ENCODE measurements around the gene KRT16.
A peak's percentile ranks its signal among the peaks of the same experiment; 100 is the strongest.

KRT16 gene

DNA sequence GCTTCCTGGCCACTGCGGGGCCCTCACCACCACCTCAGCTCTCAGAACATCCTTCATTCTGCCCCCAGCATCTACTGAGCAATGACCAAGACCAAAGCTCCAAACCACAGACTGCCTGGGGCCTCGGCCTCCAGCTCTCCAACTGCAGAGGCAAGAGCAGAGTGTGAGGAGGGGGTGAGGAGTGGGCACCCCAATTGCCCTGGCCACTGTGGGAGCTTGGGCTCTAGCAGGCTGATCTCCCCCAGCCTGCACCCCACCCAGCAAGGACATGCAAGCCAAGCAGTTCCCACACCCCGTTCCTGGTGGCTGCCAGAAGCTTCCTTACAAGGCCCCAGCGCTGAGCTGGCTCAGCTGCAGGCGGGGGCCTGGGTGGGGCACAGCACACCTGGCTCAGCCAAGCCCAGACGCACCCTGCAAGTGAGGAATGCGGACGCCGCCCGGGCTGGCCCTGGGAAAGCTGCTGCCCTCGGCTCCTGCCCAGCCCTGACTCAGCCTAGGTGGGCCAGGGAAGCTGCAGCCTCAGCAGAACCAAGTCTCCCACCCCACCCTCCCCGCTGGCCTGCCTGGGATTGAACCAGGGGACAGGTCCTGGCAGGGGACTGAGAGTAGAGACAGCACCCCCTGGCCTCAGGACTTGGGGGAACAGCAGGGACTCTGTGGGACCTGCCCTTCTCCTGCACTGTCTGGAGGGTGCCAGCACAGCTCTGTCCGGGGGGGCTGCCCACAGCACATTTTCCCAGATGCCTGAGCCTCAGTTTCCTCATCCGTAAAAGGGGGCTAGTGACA, 41.5 kb upstream of the KRT16 start:
- Histone ChIP-seq H3K9me3 (ENCODE audit: control insufficient read depth, insufficient read depth, low read length) (no peaks in the 10 kb centered on the region), H3K36me3 (ENCODE audit: control insufficient read depth, insufficient read depth, low read length) (no peaks in the 10 kb centered on the region), H3K4me3 (ENCODE audit: low read length) (no peak overlapping the region), H3K27me3 (ENCODE audit: control insufficient read depth, insufficient read depth, low read length) (no peaks in the 10 kb centered on the region), H3K27ac (ENCODE audit: low read length) (no peak overlapping the region), H3K4me1 (ENCODE audit: control insufficient read depth, insufficient read depth, low read length) (peaks cover 5% of the 10 kb centered on the region)
- WGBS (ENCODE audit: insufficient coverage, insufficient read length): no CpG with 5 or more reads among the region's 14 CpGs
- no peak for DNase-seq (ENCODE audit: low read depth, low spot score)

DNA sequence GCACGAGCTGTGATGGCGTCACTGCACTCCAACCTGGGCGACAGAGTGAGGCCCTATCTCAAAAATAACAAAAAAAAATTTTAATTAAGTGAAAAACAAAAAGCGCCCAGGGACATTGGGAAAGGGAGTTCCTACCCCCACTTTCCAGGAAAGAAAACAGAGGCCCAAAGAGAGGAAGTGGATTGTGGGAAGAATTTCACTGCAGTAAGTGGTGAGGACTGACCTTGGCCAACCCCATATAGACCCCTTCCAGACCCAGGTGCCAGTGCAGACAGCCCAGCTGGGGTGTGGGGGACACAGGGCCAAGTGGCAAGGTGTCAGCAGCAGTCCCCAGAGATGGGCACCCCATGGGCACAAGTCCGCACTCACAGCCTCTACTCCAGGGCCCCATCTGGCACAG, 40.9 kb upstream of the KRT16 start:
- Histone ChIP-seq H3K9me3 (ENCODE audit: control insufficient read depth, insufficient read depth, low read length) (no peaks in the 10 kb centered on the region), H3K27ac (ENCODE audit: low read length) (no peak overlapping the region), H3K27me3 (ENCODE audit: control insufficient read depth, insufficient read depth, low read length) (no peaks in the 10 kb centered on the region), H3K4me1 (ENCODE audit: control insufficient read depth, insufficient read depth, low read length) (peaks cover 6% of the 10 kb centered on the region), H3K36me3 (ENCODE audit: control insufficient read depth, insufficient read depth, low read length) (no peaks in the 10 kb centered on the region), H3K4me3 (ENCODE audit: low read length) (no peak overlapping the region)
- DNase-seq (ENCODE audit: low read depth, low spot score): no peak
- WGBS (ENCODE audit: insufficient coverage, insufficient read length): no CpG with 5 or more reads among the region's 5 CpGs

DNA sequence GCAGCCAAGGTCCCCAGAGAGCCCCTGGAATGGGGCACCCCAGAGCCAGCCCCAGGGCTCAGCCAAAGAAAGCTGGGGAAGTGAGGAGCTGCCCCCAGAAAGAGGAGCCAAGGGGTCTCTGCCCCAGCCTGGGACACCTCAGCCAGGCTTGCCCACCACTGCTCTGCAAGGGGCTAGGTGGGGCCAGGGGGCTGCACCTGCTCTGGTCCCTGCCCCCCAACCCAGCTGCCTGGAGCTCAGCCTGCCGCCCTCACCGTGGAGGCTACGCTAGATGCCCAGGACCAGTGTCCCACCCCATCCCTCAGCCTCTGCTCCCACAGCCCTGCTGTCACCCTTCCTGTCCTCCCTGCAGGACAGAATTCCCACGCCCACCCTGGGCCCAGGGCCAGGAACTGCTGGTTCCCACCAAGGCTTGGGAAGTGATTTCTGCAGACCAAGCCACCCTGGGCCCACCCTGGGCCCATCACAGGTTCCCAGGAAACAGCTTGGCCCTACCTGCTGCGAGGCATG, 39.9 kb upstream of the KRT16 start:
- Histone ChIP-seq H3K27me3 (ENCODE audit: control insufficient read depth, insufficient read depth, low read length) (no peaks in the 10 kb centered on the region), H3K9me3 (ENCODE audit: control insufficient read depth, insufficient read depth, low read length) (no peaks in the 10 kb centered on the region), H3K36me3 (ENCODE audit: control insufficient read depth, insufficient read depth, low read length) (no peaks in the 10 kb centered on the region), H3K4me3 (ENCODE audit: low read length) (no peak overlapping the region), H3K4me1 (ENCODE audit: control insufficient read depth, insufficient read depth, low read length) (peaks cover 7% of the 10 kb centered on the region), H3K27ac (ENCODE audit: low read length) (no peak overlapping the region)
- no CpG with 5 or more reads among the region's 5 CpGs for WGBS (ENCODE audit: insufficient coverage, insufficient read length)
- DNase-seq (ENCODE audit: low read depth, low spot score): no peak

DNA sequence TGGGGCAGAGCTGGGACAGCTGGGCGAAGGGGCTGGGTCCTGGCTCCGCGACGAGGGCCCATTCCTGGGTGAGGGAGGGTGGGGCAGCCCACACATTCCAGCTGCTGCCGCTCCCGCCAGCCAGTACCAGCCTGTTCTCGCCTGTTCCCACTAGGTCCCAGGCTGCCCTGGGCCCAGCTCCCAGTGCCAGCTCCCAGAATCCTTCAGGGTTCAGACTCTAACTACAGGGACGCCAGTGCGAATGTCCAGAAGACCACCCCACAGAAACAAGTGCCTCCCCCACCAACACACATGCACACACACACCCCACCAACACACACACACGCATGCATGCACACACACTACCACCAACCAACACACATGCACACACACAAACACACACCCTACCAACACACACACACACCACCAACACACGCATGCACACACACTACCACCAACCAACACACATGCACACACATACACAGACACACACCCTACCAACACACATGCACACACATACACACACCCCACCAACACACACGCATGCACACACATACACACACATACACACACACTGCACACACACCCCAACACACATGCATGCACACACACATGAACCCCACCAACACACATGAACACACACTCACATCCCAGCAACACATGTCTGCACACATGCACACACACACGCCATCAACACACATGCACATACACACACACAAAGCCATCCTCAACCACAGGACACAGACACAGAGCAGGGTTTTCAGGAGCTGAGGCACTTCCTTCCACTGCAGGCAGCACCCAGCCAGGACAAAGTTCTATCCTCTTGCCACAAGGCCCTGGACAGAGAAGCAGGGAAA, 39.3 kb upstream of the KRT16 start:
- H3K36me3 ChIP-seq (ENCODE audit: control insufficient read depth, insufficient read depth, low read length): no peaks in the 10 kb centered on the region
- H3K9me3 ChIP-seq (ENCODE audit: control insufficient read depth, insufficient read depth, low read length): no peaks in the 10 kb centered on the region
- peaks cover 7% of the 10 kb centered on the region for H3K4me1 ChIP-seq (ENCODE audit: control insufficient read depth, insufficient read depth, low read length)
- 100% methylated on average over 2 of the region's 13 CpGs for WGBS (ENCODE audit: insufficient coverage, insufficient read length)
- H3K4me3 ChIP-seq (ENCODE audit: low read length): no peak overlapping the region
- no peaks in the 10 kb centered on the region for H3K27me3 ChIP-seq (ENCODE audit: control insufficient read depth, insufficient read depth, low read length)
- H3K27ac ChIP-seq (ENCODE audit: low read length): no peak overlapping the region
- DNase-seq (ENCODE audit: low read depth, low spot score): no peak

DNA sequence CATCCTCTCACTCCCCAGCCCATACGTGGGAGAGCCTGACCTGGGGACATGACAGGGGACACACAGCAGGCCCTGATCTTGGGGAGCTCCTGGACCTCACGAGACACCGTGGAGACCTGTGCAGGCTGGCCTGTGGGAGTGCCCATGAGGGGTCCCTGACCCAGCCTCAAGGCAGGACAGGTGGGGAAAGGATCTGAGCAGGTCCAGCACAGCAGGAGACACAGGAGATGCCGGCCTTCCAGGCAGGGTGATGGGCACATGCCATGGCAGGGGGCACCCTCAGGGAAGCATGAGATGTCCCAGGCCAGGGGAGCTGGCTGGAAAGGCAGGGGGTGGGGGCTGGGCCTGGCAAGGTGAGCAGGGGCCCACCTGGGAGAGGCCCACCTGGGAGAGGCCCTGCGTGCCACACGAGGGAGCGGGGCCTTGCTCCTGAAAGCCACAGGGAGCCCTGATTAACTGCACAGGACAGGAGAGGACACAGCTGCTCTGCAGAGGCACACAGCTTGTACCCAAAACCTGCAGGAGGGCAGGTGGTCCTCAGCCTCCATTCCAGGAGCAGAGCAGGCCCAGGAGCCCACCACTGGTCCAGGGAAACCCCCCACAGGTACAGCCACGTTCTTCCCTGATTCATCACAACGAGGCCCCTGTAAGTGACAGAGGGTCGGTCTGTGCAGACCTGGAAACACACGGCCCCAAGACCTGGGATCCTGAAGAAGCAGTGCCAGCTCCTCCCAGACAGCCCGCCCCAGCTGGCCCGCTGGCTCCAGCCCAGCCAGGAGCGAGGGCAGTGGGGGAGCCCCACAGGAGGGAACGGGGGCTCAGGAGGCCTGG, 38.4 kb upstream of the KRT16 start:
- H3K27ac ChIP-seq (ENCODE audit: low read length): no peak overlapping the region
- no peak for DNase-seq (ENCODE audit: low read depth, low spot score)
- H3K9me3 ChIP-seq (ENCODE audit: control insufficient read depth, insufficient read depth, low read length): no peaks in the 10 kb centered on the region
- WGBS (ENCODE audit: insufficient coverage, insufficient read length): no CpG with 5 or more reads among the region's 15 CpGs
- H3K36me3 ChIP-seq (ENCODE audit: control insufficient read depth, insufficient read depth, low read length): no peaks in the 10 kb centered on the region
- no peak overlapping the region for H3K4me3 ChIP-seq (ENCODE audit: low read length)
- H3K4me1 ChIP-seq (ENCODE audit: control insufficient read depth, insufficient read depth, low read length): peaks cover 7% of the 10 kb centered on the region
- H3K27me3 ChIP-seq (ENCODE audit: control insufficient read depth, insufficient read depth, low read length): no peaks in the 10 kb centered on the region

DNA sequence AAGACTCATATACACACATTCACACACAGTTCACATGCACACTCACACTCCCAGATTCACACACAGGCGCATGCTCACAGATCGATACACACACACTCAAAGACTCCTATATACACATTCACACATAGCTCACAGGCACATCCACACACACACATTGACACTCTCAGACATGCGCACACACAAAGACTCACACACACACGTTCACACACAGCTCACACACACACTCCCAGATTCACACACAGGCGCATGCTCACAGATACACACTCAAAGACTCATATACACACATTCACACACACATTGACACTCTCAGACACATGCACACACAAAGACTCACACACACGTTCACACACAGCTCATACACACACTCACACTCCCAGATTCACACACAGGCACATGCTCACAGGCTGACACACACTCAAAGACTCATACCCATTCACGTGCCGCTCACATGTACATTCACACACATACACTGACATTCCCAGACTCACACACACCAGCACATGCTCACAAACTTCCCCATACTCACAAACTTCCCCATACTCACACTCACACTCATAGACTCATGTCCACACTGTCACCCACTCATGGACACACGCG, 37.5 kb upstream of the KRT16 start:
- Histone ChIP-seq H3K4me1 (ENCODE audit: control insufficient read depth, insufficient read depth, low read length) (peaks cover 3% of the 10 kb centered on the region; the same call in 1 of the 2 replicates), H3K9me3 (ENCODE audit: control insufficient read depth, insufficient read depth, low read length) (no peaks in the 10 kb centered on the region), H3K36me3 (ENCODE audit: control insufficient read depth, insufficient read depth, low read length) (no peaks in the 10 kb centered on the region), H3K4me3 (ENCODE audit: low read length) (no peak overlapping the region), H3K27ac (ENCODE audit: low read length) (no peak overlapping the region), H3K27me3 (ENCODE audit: control insufficient read depth, insufficient read depth, low read length) (no peaks in the 10 kb centered on the region)
- 100% methylated on average over 2 of the region's 10 CpGs for WGBS (ENCODE audit: insufficient coverage, insufficient read length)
- no peak for DNase-seq (ENCODE audit: low read depth, low spot score)

DNA sequence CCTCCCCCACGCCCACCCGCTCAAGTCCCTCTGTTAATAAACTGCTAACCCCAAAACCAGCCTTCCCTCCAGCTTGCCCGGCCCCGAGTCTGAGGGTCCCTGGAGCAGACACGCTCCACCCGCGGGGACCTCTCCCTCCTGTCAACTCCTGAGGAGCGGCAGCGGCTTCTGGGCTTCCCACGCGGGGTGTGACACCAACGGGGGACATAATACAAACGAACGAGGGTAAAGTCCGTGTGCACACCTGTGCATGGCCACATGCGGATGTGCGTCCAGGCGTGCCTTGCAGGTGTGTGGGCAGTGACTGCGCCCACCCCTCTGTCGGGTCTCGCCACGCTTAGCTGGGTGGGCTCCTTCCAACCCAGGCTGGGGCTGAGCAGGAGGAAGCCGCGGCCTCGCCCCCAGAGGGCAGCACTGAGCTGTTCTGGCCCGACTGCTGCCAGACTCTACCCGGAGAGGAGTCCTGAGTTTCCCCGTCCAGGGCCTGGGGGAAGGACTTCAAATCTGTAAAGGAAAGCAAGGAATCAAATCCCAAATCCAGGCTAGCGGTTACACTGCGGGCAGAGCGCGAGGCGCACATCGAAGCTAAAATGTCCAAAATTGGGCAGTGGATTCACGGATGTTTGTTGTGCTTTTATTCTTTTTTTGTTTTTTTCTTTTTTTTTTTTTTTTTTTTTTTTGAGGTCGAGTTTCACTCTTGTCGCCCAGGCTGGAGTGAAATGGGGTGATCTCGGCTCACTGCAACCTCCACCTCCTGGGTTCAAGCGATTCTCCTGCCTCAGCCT, 36.0 kb upstream of the KRT16 start:
- no CpG with 5 or more reads among the region's 39 CpGs for WGBS (ENCODE audit: insufficient coverage, insufficient read length)
- Histone ChIP-seq H3K27me3 (ENCODE audit: control insufficient read depth, insufficient read depth, low read length) (no peaks in the 10 kb centered on the region), H3K27ac (ENCODE audit: low read length) (no peak overlapping the region), H3K4me1 (ENCODE audit: control insufficient read depth, insufficient read depth, low read length) (peaks cover 3% of the 10 kb centered on the region; the same call in 1 of the 2 replicates), H3K4me3 (ENCODE audit: low read length) (peak overlapping the region; percentile 46; the same call in 1 of the 2 replicates), H3K36me3 (ENCODE audit: control insufficient read depth, insufficient read depth, low read length) (no peaks in the 10 kb centered on the region), H3K9me3 (ENCODE audit: control insufficient read depth, insufficient read depth, low read length) (no peaks in the 10 kb centered on the region)
- DNase-seq (ENCODE audit: low read depth, low spot score): no peak

DNA sequence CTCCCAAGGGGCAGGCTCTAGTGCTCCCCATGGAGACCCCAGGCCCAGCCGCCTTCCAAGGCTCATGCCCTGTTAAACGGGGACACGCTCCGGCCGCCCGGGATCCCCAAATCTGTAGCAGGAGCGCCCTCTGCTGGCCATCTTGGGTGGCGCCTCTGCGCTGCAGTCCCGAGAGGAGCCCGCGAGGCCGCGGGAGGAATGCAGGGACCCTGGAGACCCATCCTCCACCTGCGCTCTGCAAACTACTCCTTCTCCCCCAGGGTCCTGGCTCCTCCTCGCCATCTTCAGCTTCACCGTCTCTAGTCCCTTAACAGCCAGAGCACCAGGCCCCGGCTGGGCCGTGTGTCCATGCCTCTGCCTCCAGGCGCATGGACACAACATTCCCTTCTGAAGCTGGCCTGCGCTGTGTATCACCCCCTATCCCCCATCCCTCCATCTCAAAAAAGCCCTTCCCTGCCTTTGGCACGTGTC, 35.4 kb upstream of the KRT16 start:
- no peaks in the 10 kb centered on the region for H3K27me3 ChIP-seq (ENCODE audit: control insufficient read depth, insufficient read depth, low read length)
- H3K9me3 ChIP-seq (ENCODE audit: control insufficient read depth, insufficient read depth, low read length): no peaks in the 10 kb centered on the region
- WGBS (ENCODE audit: insufficient coverage, insufficient read length): no CpG with 5 or more reads among the region's 22 CpGs
- no peaks in the 10 kb centered on the region for H3K36me3 ChIP-seq (ENCODE audit: control insufficient read depth, insufficient read depth, low read length)
- no peak overlapping the region for H3K27ac ChIP-seq (ENCODE audit: low read length)
- peak overlapping the region; percentile 46; the same call in 1 of the 2 replicates for H3K4me3 ChIP-seq (ENCODE audit: low read length)
- peak; percentile 81 for DNase-seq (ENCODE audit: low read depth, low spot score)
- peaks cover 3% of the 10 kb centered on the region; the same call in 1 of the 2 replicates for H3K4me1 ChIP-seq (ENCODE audit: control insufficient read depth, insufficient read depth, low read length)

DNA sequence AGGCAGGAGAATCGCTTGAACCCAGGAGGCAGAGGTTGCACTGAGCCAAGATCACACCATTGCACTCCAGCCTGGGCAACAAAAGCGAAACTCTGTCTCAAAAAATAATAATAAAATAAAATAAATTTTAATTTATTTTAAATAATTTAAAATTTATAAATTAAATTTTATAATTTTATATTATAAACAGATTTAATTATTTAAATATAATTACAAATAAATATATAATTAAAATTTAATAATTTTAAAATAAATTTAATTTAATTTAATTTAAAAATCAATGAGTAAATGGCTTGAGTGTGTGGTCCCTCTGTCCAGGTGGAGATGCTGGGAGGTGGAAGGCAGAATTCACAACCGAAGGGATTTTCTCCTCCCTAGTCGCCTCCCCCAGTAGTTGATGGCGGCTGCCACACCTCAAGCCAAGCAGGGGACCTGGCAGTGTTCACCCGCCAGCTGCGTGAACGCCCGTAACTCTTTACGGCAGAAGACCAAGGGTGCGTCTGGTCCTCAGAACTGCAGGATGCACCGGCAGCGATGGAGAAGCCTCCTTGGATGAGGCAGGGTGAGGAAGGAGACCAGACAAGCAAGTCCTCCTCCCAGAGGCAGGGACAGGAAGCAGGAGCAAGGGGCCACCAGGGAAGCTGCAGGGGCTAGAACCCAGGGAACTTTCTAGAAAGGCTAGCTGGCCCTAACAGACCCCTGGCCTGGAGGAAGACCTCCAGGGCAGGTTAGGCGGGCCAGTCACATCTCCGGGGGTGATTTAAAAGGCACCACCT, 34.7 kb upstream of the KRT16 start:
- Histone ChIP-seq H3K27me3 (ENCODE audit: control insufficient read depth, insufficient read depth, low read length) (no peaks in the 10 kb centered on the region), H3K27ac (ENCODE audit: low read length) (no peak overlapping the region), H3K4me3 (ENCODE audit: low read length) (no peak overlapping the region), H3K4me1 (ENCODE audit: control insufficient read depth, insufficient read depth, low read length) (peaks cover 3% of the 10 kb centered on the region; the same call in 1 of the 2 replicates), H3K36me3 (ENCODE audit: control insufficient read depth, insufficient read depth, low read length) (no peaks in the 10 kb centered on the region), H3K9me3 (ENCODE audit: control insufficient read depth, insufficient read depth, low read length) (no peaks in the 10 kb centered on the region)
- DNase-seq (ENCODE audit: low read depth, low spot score): no peak
- WGBS (ENCODE audit: insufficient coverage, insufficient read length): no CpG with 5 or more reads among the region's 15 CpGs

All from iPS DF 6.9 (cell line).